ENCODE data around the gene ZIC3.
A peak's percentile ranks its signal among the peaks of the same experiment; 100 is the strongest.
"Not testable (repeated sequence)": the region's sequence is repeated elsewhere in the genome, so short reads cannot be mapped to it uniquely, and the experiment has no call there.

Gene ZIC3

GRCh38 chrX:137565921-137566745 lies at the start of gene ZIC3:
Gene ZIC3, plus strand, starts transcription at chrX:137566127. Its CDS starts 565 bp downstream, at chrX:137566692.
- H3K27me3 Mint-ChIP-seq = peaks cover 62% of the 10 kb centered on the region
- H3K9me3 Mint-ChIP-seq = no peaks in the 10 kb centered on the region
- peak within 1 kb of the TSS; percentile 85 for H3K27ac Mint-ChIP-seq

DNA sequence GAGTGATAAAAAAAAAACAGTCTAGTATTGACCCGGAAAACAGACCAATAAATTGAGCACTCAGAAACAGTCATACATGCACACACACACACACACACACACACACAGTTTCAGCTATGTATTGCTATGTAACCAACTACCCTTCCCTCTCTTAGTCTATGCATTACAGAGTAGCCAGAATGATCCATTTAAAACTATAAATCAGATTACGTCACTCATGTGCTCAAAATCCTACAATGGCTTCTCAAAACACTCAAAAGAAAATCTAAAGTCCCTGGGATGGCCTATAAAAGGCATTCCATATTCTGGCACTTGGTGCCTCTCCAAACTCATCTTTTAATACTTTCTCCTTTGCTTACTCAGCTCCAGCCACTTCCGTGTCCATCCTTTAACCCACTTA lies 46.5 kb upstream of the ZIC3 start:
- H3K4me3 Mint-ChIP-seq = no peak overlapping the region
- H3K4me1 Mint-ChIP-seq (ENCODE audit: low read depth) = no peaks in the 10 kb centered on the region
- H3K27ac Mint-ChIP-seq = no peak overlapping the region
- peaks cover under 1% of the 10 kb centered on the region for H3K27me3 Mint-ChIP-seq
- H3K36me3 Mint-ChIP-seq (ENCODE audit: low read depth) = no peaks in the 10 kb centered on the region
- no peaks in the 10 kb centered on the region for H3K9me3 Mint-ChIP-seq

More at GRCh38 chrX:137565921-137566745, at the start of gene ZIC3:
- H3K4me3 Mint-ChIP-seq = peak within 1 kb of the TSS; percentile 43
- peaks cover 5% of the 10 kb centered on the region for H3K36me3 Mint-ChIP-seq (ENCODE audit: low read depth)
- peaks cover 15% of the 10 kb centered on the region for H3K4me1 Mint-ChIP-seq (ENCODE audit: low read depth)

- no peaks in the 10 kb centered on the region for H3K4me1 Mint-ChIP-seq (ENCODE audit: low read depth)
- H3K36me3 Mint-ChIP-seq (ENCODE audit: low read depth) = no peaks in the 10 kb centered on the region
- no peak overlapping the region for H3K27ac Mint-ChIP-seq
- no peak overlapping the region for H3K4me3 Mint-ChIP-seq
- H3K27me3 Mint-ChIP-seq = peaks cover 43% of the 10 kb centered on the region
- no peaks in the 10 kb centered on the region for H3K9me3 Mint-ChIP-seq
Measured at GRCh38 chrX:137545711-137546651, 19.9 kb upstream of the ZIC3 start.

DNA sequence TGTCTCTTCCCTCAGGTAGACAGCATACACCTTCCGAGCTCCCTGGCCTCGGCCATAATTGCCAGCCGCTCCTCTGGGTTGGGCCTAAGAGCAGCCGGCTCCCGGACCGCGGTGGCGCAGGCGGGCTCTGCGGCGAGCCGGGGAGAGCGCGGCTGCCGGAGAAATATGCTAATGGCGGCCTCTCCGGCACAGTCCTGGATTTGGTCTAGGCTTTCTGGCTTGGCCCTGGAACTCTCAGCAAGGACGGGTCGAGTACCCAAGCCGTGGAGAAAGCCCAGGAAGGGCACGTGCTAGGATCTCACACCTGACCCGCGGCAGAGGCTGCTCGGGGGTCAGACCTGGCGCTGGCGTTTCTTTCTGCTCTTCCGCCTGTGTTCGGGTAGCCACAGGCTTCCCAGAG lies 18.6 kb upstream of the ZIC3 start:
- H3K4me3 Mint-ChIP-seq = no peak overlapping the region
- peaks cover 48% of the 10 kb centered on the region for H3K27me3 Mint-ChIP-seq
- H3K36me3 Mint-ChIP-seq (ENCODE audit: low read depth) = no peaks in the 10 kb centered on the region
- no peaks in the 10 kb centered on the region for H3K9me3 Mint-ChIP-seq
- H3K27ac Mint-ChIP-seq = no peak overlapping the region
- H3K4me1 Mint-ChIP-seq (ENCODE audit: low read depth) = no peaks in the 10 kb centered on the region

- Mint-ChIP-seq H3K4me3 (no peak overlapping the region), H3K4me1 (ENCODE audit: low read depth) (no peaks in the 10 kb centered on the region), H3K9me3 (no peaks in the 10 kb centered on the region), H3K36me3 (ENCODE audit: low read depth) (no peaks in the 10 kb centered on the region), H3K27me3 (peaks cover 52% of the 10 kb centered on the region), H3K27ac (no peak overlapping the region)
Measured at GRCh38 chrX:137548261-137548660, 17.7 kb upstream of the ZIC3 start.

GRCh38 chrX:137549073-137549472 lies 16.9 kb upstream of the ZIC3 start:
- Mint-ChIP-seq H3K36me3 (ENCODE audit: low read depth) (no peaks in the 10 kb centered on the region), H3K9me3 (no peaks in the 10 kb centered on the region), H3K27ac (no peak overlapping the region), H3K27me3 (peaks cover 50% of the 10 kb centered on the region), H3K4me1 (ENCODE audit: low read depth) (no peaks in the 10 kb centered on the region), H3K4me3 (no peak overlapping the region)

- Mint-ChIP-seq H3K27me3 (peaks cover 43% of the 10 kb centered on the region), H3K4me1 (ENCODE audit: low read depth) (no peaks in the 10 kb centered on the region), H3K4me3 (no peak overlapping the region)
Measured at GRCh38 chrX:137549851-137550664, 15.9 kb upstream of the ZIC3 start.

DNA sequence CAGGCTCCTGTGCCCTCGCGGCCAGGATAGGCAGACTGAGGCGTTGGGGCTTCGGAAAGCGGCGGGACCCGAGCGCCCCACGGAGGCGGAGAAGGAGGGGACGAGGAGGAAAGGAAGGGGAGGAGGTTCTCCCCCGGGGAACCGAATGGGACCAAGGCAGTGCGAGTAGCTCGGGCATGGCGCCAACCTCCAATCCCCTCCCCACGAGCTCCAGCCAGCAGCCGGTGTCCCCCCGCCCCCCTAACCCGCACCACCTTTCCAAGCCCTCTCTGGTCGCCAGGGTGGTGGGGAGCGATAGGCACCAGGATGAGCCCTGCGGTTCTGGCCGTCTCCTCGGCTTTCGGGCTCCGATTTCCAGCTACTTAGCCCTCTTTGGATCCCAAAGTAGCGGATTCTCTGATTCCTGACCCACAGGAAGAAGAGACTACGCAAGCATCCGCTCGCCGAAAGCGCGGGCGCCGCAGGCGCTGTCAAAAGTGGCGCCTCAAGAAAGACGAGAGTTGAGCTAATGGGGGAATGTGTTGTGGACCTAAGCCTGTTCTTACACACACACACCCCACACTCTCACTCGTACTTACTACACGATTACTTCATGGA lies 15.2 kb upstream of the ZIC3 start:
- Mint-ChIP-seq H3K36me3 (ENCODE audit: low read depth) (no peaks in the 10 kb centered on the region), H3K4me3 (no peak overlapping the region), H3K9me3 (no peaks in the 10 kb centered on the region), H3K27me3 (peaks cover 37% of the 10 kb centered on the region), H3K27ac (no peak overlapping the region), H3K4me1 (ENCODE audit: low read depth) (no peaks in the 10 kb centered on the region)

More at GRCh38 chrX:137549851-137550664, 15.9 kb upstream of the ZIC3 start:
- Mint-ChIP-seq H3K27ac (no peak overlapping the region), H3K9me3 (no peaks in the 10 kb centered on the region), H3K36me3 (ENCODE audit: low read depth) (no peaks in the 10 kb centered on the region)

DNA sequence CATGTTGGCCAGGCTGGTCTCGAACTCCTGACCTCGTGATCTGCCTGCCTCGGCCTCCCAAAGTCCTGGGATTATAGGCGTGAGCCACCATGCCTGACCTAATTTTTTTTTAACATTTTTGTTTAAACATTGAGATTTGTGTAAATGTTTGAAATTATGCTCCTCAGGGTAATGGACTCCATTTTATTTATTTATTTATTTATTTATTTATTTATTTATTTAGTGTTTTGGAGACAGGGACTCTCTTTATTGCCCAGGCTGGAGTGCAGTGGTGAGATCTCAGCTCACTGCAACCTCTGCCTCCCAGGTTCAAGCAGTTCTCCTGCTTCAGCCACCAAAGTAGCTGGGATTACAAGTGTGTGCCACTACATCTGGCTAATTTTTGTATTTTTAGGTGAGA lies 13.8 kb upstream of the ZIC3 start:
- not testable (repeated sequence) for H3K27ac Mint-ChIP-seq; H3K4me1 Mint-ChIP-seq (ENCODE audit: low read depth); H3K9me3 Mint-ChIP-seq; H3K36me3 Mint-ChIP-seq (ENCODE audit: low read depth); H3K4me3 Mint-ChIP-seq
- H3K27me3 Mint-ChIP-seq = peaks cover 28% of the 10 kb centered on the region

DNA sequence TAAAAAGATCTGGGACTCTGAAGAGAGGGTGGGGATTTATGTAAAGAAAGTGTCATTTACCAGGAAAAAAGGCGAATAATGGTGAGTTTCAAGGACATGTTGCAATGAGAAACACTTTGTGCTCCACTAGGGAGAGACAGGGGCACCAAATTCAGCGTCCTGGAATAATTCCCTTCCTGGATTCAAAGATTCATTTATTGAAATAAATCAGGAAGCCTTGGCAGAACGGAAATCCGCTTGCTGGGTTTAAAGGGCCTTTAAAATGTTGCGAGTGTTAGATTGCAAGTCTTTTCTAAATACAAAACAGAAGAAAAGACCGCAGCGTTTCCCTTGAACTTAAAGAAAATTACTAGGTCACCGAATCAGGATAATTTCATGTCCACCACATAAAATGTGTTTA lies 3.8 kb upstream of the ZIC3 start:
- Mint-ChIP-seq H3K36me3 (ENCODE audit: low read depth) (peaks cover 5% of the 10 kb centered on the region), H3K4me3 (no peak overlapping the region), H3K4me1 (ENCODE audit: low read depth) (peaks cover 6% of the 10 kb centered on the region), H3K9me3 (no peaks in the 10 kb centered on the region), H3K27me3 (peaks cover 40% of the 10 kb centered on the region), H3K27ac (no peak overlapping the region)

DNA sequence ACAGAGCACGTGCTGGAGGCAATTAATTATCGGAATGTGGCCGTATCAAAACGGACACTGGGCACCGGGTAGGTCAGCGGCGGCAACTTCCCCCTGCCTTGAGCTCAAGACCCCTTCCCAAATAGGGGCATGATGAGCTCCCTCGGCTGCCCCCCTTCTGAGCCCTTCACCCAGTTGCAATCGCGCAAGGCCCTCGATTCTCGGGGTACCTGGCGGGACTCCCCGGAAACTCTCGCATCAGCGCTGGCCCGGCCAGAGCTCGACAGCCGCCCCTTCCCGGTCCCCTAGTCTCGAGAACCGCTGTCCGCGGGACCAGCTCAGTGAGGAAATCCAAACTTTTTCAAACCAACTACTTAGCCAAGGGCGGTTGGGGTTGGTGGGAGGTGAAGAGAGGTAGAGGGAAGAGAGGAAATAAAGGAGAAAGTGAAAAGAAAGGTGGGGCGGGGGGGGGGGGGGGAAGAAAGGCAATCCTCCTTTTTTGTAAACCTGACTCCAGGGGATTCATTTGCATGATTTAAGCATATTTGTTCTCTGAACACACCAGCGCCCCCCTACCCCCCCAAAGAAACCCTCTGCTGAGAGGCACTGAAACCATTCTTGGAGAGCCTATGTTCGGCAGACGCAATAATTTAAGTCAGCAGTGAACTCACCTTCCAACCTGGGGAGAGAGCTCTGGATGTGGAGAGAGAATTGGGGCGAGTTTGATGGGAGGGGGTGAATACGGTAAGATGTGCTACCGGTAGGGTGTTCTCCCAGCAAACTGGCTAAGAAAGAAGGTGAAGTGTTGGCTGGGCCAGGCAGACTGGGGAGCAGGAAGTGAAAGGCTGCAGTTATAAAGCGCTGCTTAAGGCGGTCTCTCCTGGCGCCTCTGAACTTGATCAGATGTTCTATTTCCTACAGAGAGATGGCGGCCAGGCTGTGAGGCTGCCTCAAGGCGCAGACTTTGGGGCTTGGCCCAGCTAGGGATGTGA lies 2.0 kb upstream of the ZIC3 start:
- H3K9me3 Mint-ChIP-seq = no peaks in the 10 kb centered on the region
- H3K27me3 Mint-ChIP-seq = peaks cover 55% of the 10 kb centered on the region
- H3K4me3 Mint-ChIP-seq = no peak overlapping the region
- no peak overlapping the region for H3K27ac Mint-ChIP-seq
- H3K36me3 Mint-ChIP-seq (ENCODE audit: low read depth) = peaks cover 5% of the 10 kb centered on the region
- H3K4me1 Mint-ChIP-seq (ENCODE audit: low read depth) = peaks cover 15% of the 10 kb centered on the region

DNA sequence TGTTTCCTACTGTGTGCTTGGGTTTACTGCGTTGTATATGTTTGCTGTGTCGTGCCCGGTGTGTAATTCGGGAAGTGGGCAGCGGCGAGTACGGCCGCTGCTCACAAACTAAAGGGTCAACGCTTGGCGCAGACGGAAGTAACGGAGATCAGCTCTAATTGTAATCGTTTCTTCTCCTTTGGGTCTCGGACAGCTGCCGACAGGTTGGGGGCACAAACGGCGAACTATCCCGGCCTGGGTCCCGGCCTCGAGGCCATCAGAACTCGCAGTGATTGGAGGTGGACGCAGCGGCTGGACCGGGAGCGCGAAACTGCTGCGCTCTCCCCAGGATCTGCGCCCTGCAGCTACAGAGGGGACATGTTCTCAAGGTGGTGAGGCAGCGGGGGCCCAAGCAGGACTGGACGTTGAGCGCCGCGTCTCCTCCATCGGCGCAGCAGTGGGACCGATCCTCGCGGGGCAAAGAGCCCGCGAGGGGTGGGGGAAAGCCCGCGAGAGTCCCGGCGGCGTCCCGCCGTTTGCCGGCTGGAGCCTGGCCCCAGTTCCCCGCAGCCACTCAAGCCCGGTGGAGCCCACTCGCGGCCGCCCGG lies 516 bp upstream of the ZIC3 start:
- Mint-ChIP-seq H3K36me3 (ENCODE audit: low read depth) (peaks cover 5% of the 10 kb centered on the region), H3K4me3 (peak overlapping the region; percentile 12), H3K27ac (peak overlapping the region; percentile 85), H3K27me3 (peaks cover 59% of the 10 kb centered on the region), H3K4me1 (ENCODE audit: low read depth) (peaks cover 15% of the 10 kb centered on the region), H3K9me3 (no peaks in the 10 kb centered on the region)

All from stimulated activated naive CD8-positive, alpha-beta T cell treated with anti-CD3 and anti-CD28 coated beads, Interleukin-15, Interleukin-2, amounts not matched to agents 100 ng/mL and 50 ng/mL, for 24 hours (primary cell).